Motor neuron (in vitro differentiated cells): Measurements from ENCODE around the gene GAMT. TPM values are rescaled to one million over a fixed set of nuclear protein-coding genes. Genes with fewer than 3 reads are reported as not detected.
"Not testable (repeated sequence)": the region's sequence is repeated elsewhere in the genome, so short reads cannot be mapped to it uniquely, and the experiment has no call there.

Experiments used
- ATAC-seq, 8 experiments: fragments of 200-7000 bp; cut with Tn5 transposase; replicated peaks in 6 of 8; 2 replicates each; pipeline ENCODE4 v1.8.0; 2021; ENCODE audit warnings: mild to moderate bottlenecking in 8 of 8, moderate library complexity in 8 of 8
- H3K27ac ChIP-seq, 2 donors: fragments of 250-450 bp; sonication (Bioruptor Pico); 2 replicates each; pipeline ENCODE4 v1.9.0; 2021; ENCODE audit warnings: antibody characterized with exemption in 2 of 2, mild to moderate bottlenecking in 2 of 2, moderate library complexity in 1 of 2
- H3K4me1 ChIP-seq, 2 donors: fragments of 250-450 bp; sonication (Bioruptor Pico); replicated peaks in 1 of 2; 2 replicates each; pipeline ENCODE4 v1.6.1; 2021; ENCODE audit warnings: antibody characterized with exemption in 2 of 2, mild to moderate bottlenecking in 2 of 2, moderate library complexity in 1 of 2
- H3K4me3 ChIP-seq, 5 donors: fragments of 250-450 bp; sonication (Bioruptor Pico); 2 replicates each; pipeline ENCODE4 v1.9.0; 2021; ENCODE audit warnings: antibody characterized with exemption in 5 of 5, mild to moderate bottlenecking in 5 of 5, moderate library complexity in 4 of 5
- WGBS, 10 experiments: fragments of 450-650 bp; shearing (Covaris generic); methylation state at CpG; one replicate each; pipeline ENCODE4 v1.0.0; 2022; 5-methylcytosine and 5-hydroxymethylcytosine counted together
- in situ Hi-C, 9 experiments: fragments of 400-800 bp; cut with MboI; loops; one replicate each; pipeline ENCODE4 v1.15.0; 2021; ENCODE audit warnings: low sequenced_read_pairs in 9 of 9, low pct_unique_long_range_greater_than_20kb in 2 of 9; ENCODE audit not compliant: unreplicated experiment in 9 of 9
- total RNA-seq, 8 experiments: library from RNA; unstranded; fragments of 300-600 nt; gene quantifications; 2 replicates each; pipeline versions ENCODE4 v1.2.3 to v1.2.4, GENCODE V29; 2022

GAMT gene
- total RNA-seq, 8 experiments from 2014 or later = 18.6 to 38.9 (median 27.6) TPM

GRCh38 chr19:1421218-1421957 is 20.0 kb upstream of the GAMT start:
- no peak overlapping the region for H3K27ac ChIP-seq
- WGBS, 10 experiments = 85 to 100% (median 99%) methylated on average over 1 to 9 of the region's 37 CpGs; no CpG with 5 or more reads in 4 of the 10 experiments
- ATAC-seq = no peak
- H3K4me3 ChIP-seq = no peak overlapping the region
- in situ Hi-C loops = no loop called here
- peaks cover 18 to 24% of the 10 kb centered on the region in 2 donors for H3K4me1 ChIP-seq

- Histone ChIP-seq H3K4me3 (no peak overlapping the region), H3K4me1 (peaks cover 26 to 32% of the 10 kb centered on the region in 2 donors), H3K27ac (no peak overlapping the region)
- ATAC-seq = no peak
- WGBS, 10 experiments = 88 to 100% (median 97%) methylated on average over 1 to 7 of the region's 15 CpGs; no CpG with 5 or more reads in 4 of the 10 experiments
- in situ Hi-C loops = no loop called here
Measured at GRCh38 chr19:1420590-1420989, 19.2 kb upstream of the GAMT start.

DNA sequence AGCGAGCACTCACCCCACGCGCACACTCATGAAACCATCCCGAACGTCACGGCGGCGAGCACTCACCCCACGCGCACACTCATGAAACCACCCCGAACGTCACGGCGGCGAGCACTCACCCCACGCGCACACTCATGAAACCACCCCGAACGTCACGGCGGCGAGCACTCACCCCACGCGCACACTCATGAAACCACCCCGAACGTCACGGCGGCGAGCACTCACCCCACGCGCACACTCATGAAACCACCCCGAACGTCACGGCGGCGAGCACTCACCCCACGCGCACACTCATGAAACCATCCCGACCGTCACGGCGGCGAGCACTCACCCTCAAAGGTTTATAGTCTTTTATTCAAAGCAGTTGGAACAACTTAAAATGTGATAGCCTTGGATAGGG is 18.7 kb upstream of the GAMT start:
- in situ Hi-C loops, H3K27ac ChIP-seq, H3K4me3 ChIP-seq, ATAC-seq: not testable (repeated sequence)
- H3K4me1 ChIP-seq = peaks cover 24 to 33% of the 10 kb centered on the region in 2 donors
- WGBS, 10 experiments = 92% methylated on average over 5 of the region's 43 CpGs; no CpG with 5 or more reads in 9 of the 10 experiments

GRCh38 chr19:1418951-1419738 is 17.8 kb upstream of the GAMT start:
- Histone ChIP-seq H3K27ac (no peak overlapping the region), H3K4me3 (no peak overlapping the region), H3K4me1 (peaks cover 20 to 33% of the 10 kb centered on the region in 2 donors)
- no peak for ATAC-seq
- in situ Hi-C loops = no loop called here
- WGBS, 10 experiments = 75 to 100% (median 91%) methylated on average over 1 to 10 of the region's 21 CpGs

- 93 to 95% (median 94%) methylated on average over 3 to 11 of the region's 13 CpGs; no CpG with 5 or more reads in 7 of the 10 experiments for WGBS, 10 experiments
- Histone ChIP-seq H3K4me1 (peaks cover 18 to 34% of the 10 kb centered on the region in 2 donors), H3K4me3 (no peak overlapping the region), H3K27ac (no peak overlapping the region)
- no peak for ATAC-seq
- in situ Hi-C loops = no loop called here
Measured at GRCh38 chr19:1418496-1418775, 17.1 kb upstream of the GAMT start.

DNA sequence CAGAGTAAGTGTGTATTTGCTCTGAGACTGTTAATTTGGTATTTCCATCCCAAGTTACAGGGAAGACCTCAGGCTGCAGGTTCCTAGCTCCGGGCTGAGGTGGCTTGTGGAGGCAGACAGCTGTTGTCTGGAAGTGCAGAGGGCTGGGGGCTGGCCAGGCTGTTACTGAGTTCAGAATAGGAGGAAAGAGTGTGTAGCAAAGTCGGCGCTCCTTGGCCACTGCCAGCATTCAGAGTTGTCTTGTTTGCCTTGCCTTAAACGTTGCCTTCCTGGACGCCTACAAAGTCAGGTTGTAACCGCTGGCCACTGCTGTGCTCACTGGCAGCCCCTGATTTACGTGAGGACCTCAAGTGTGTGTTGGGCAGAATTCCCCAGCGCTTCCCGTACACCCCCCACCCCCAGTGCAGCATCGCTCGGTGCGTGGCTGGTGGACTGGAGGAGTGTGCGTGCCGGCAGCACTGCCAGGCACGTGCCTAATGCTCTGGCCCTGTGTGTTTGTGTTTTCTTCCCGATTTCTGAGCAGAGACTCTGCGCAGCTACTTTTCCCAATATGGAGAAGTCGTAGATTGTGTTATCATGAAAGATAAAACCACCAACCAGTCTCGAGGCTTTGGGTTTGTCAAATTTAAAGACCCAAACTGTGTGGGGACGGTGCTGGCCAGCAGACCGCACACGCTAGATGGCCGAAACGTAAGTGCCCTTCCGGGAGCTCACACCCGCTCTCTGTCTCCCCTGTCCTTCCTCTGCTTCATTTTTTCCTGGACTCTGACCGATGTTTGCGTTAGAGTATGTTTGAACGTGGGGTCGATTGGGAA is 16.5 kb upstream of the GAMT start:
- Histone ChIP-seq H3K27ac (peak overlapping the region in 1 of 2 donors; percentile 32), H3K4me1 (peaks cover 18 to 34% of the 10 kb centered on the region in 2 donors), H3K4me3 (no peak overlapping the region)
- in situ Hi-C loops = no loop called here
- no peak for ATAC-seq
- WGBS, 10 experiments = 71 to 100% (median 95%) methylated on average over 1 to 15 of the region's 30 CpGs; no CpG with 5 or more reads in 3 of the 10 experiments

GRCh38 chr19:1417145-1417544 is 15.8 kb upstream of the GAMT start:
- Histone ChIP-seq H3K27ac (peak overlapping the region in 1 of 2 donors; percentile 32), H3K4me3 (no peak overlapping the region), H3K4me1 (peaks cover 18 to 34% of the 10 kb centered on the region in 2 donors)
- in situ Hi-C loops = no loop called here
- 83 to 100% (median 89%) methylated on average over 1 to 21 of the region's 21 CpGs; no CpG with 5 or more reads in 5 of the 10 experiments for WGBS, 10 experiments
- peak in 3 of 8 experiments; percentile 7 to 43 (median 11) for ATAC-seq

- H3K4me1 ChIP-seq = peaks cover 26 to 43% of the 10 kb centered on the region in 2 donors
- H3K4me3 ChIP-seq = no peak overlapping the region
- H3K27ac ChIP-seq = peak overlapping the region; percentile 76 to 80
- WGBS, 10 experiments = 65 to 100% (median 81%) methylated on average over 1 to 8 of the region's 28 CpGs; no CpG with 5 or more reads in 4 of the 10 experiments
- in situ Hi-C loops = no loop called here
- ATAC-seq = peak in 5 of 8 experiments; percentile 2 to 17 (median 12)
Measured at GRCh38 chr19:1416014-1416841, 14.9 kb upstream of the GAMT start.

DNA sequence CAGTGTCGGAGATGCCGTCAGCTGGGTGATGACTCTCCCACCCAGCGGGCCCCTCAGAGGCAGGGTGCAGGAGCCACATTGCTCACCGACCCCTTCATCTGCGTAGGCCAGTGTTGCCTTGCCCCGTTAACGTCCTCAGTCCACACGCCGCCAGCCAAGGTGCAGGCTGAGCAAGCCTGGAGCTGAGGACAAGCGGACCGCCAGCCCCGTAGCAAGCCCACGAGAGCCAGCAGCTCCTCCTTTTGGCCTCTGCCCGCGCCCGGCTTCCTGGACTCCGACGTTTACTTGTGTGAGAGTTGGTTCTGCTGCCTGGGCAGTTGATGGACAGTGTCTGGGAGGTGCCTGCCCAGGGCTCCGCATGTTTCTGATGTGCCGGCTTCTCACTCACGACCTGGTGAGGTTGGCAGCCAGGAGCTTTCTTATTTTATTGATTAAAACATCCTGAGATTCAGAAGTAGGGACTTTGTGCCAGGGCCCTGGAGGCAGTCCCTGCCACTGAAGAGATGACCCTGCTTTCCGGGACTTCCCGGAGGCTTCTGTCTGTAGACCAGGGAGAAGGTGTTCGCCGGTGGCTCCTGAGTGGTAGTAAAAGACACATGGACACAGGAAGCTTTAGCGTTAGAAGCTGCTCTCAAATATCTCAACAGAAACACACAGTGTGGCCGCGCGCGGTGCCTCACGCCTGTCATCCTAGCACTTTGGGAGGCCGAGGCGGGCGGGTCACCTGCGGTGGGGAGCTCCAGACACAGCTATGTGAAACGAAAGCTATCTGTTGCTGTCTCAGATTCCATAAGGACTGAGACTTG is 11.9 kb upstream of the GAMT start:
- no peak for ATAC-seq
- WGBS, 10 experiments = 86 to 100% (median 94%) methylated on average over 1 to 16 of the region's 36 CpGs; no CpG with 5 or more reads in 2 of the 10 experiments
- H3K4me3 ChIP-seq = no peak overlapping the region
- in situ Hi-C loops = no loop called here
- peaks cover 43 to 64% of the 10 kb centered on the region in 2 donors for H3K4me1 ChIP-seq
- no peak overlapping the region for H3K27ac ChIP-seq

DNA sequence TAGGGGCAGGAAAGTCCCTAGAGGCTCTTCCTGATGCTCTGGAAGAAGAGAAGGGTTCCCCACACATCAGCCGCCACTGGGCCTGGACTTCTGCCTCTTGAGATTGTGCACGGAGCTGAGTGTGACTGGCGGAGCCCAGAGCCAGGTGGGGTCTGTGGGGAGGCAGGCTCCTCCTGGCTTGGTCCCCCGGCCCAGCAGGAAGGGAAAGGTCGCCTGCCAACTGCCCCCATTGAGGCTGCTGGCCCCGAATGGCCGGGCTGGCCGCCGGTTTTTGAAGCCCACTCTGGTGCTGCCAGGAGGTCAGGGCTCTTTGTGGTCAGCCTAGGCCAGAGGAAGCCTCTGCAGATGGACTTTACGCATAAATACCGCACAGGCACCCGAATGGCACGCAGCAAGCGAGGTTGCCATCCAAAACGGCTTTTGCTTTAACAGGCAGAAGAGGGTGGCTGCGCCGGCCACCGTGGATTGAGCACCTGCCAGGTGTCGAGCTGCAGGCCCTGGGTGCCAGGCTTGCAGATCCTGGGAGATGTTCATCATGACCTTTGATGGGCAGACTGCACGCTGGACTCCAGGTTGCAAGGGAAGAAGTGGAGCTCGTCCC is 11.1 kb upstream of the GAMT start:
- WGBS, 10 experiments = 90 to 100% methylated on average over 3 to 7 of the region's 21 CpGs; no CpG with 5 or more reads in 8 of the 10 experiments
- ATAC-seq = no peak
- H3K27ac ChIP-seq = no peak overlapping the region
- H3K4me3 ChIP-seq = no peak overlapping the region
- peaks cover 43 to 61% of the 10 kb centered on the region in 2 donors for H3K4me1 ChIP-seq
- in situ Hi-C loops = no loop called here
